GM21423 (cell line): ENCODE data around the gene SNRPA.
"Not testable (repeated sequence)": the region's sequence is repeated elsewhere in the genome, so short reads cannot be mapped to it uniquely, and the experiment has no call there.

ENCODE experiments used
- ATAC-seq: cut with Tn5 transposase; IDR thresholded peaks from one replicate; pipeline ENCODE4 v1.9.1; 2021; ENCODE audit warnings: mild to moderate bottlenecking, moderate library complexity; ENCODE audit not compliant: unreplicated experiment

SNRPA gene

GRCh38 chr19:40721140-40721486, 29.9 kb upstream of the SNRPA start:
- no peak for ATAC-seq

- ATAC-seq = no peak
These were observed 28.9 kb upstream of the SNRPA start for GRCh38 chr19:40721936-40722661.

- no peak for ATAC-seq
These were observed 27.2 kb upstream of the SNRPA start for GRCh38 chr19:40723661-40724254.

- ATAC-seq = no peak
These were observed 26.7 kb upstream of the SNRPA start for GRCh38 chr19:40724315-40724714.

- ATAC-seq = no peak
These were observed 26.1 kb upstream of the SNRPA start for GRCh38 chr19:40724855-40725254.

DNA sequence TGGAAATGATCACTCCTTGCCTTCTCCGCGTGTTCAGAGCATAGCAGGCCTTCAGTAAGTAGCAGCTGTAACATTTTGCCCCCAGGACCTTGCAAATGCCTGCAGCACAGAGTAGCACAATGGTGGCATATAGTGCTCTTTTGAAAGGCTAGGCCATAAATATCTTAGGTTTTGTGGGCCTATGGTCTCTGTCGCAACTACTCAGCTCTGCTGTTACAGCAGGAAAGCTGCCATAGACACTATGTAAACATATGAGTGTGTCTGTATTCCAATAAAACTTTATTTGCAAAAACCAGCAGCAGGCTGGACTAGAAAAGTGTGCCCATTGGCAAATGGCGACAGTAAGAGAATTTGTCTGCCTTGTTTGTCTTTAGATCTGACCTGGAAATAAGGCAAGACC, 24.7 kb upstream of the SNRPA start:
- no peak for ATAC-seq

DNA sequence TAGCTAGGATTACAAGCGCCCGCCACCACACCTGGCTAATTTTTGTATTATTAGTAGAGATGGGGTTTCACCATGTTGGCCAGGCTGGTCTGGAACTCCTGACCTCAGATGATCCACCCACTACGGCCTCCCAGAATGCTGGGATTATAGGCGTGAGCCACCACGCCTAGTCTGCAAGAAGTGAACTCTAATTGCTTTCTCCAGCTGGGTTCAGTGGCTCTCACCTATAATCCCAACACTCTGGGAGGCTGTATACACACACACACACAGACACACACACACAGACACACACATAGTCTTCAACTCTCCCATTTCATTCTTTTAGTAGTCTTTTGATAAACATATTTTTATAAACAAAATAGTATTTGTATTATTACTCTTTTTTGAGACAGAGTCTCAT, 20.9 kb upstream of the SNRPA start:
- ATAC-seq = not testable (repeated sequence)

DNA sequence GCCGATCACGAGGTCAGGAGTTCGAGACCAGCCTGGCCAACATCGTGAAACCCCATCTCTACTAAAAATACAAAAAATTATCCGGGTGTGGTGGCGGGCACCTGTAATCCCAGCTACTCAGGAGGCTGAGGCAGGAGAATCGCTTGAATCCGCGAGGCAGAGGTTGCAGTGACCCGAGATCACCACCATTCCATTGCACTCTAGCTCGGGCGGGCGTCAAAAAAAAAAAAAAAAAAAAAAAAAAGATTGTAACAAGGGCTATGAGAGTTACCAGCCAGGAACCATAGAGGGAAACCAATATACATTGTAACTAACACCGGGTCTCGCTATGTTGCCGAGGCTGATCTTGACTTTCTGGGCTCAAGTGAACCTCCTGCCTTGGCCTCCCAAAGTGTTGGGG, 18.7 kb upstream of the SNRPA start:
- not testable (repeated sequence) for ATAC-seq

DNA sequence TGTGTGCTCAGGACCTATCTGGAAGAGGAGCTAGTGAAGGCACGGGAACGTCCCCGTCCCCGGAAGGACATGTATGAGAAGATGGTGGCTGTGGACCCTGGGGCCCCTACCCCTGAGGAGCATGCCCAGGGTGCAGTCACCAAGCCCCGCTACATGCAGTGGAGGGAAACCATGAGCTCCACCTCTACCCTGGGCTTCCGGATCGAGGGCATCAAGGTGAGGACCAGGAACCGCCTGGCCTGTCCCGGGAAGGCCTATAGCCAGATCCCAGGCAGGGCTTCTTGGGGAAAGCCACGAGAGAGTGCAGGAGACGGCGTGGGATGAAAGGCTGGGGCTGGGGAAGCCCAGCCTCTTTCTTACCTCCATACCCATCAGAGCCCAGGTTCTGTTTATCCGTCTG, 17.9 kb upstream of the SNRPA start:
- no peak for ATAC-seq

DNA sequence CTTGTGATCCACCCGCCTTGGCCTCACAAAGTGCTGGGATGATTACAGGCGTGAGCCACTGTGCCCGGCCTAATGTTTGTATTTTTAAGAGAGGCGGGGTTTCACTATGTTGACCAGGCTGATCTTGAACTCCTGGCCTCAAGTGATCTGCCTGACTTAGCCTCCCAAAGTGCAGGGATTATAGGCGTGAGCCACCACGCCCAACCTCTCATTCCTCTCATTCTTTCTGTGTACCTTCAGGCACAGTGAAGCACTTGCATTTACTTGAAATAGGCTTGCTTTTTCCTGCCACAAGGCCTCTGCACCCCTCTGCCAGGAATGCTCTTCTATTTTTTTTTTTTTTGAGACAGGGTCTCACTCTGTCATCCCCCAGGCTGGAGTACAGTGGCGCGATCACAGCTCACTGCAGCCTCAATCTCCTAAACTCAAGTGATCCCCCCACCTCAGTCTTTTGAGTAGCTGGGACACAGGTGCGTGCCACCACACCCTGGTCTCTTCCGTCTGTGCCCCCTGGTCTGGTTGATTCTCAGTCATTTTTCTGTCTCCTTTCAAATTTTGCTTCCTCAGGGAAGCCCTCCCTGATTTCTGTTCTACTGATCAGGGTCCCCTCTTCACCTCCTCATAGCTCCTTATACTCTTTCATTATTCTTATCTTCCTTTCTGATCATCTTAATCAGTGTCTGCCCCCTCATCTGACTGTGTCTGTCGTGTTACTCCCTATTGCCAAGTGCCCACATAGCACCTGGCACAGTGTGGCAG, 15.8 kb upstream of the SNRPA start:
- no peak for ATAC-seq

GRCh38 chr19:40736661-40737060, 14.3 kb upstream of the SNRPA start:
- ATAC-seq = no peak

- ATAC-seq = no peak
These were observed 13.8 kb upstream of the SNRPA start for GRCh38 chr19:40737102-40737644.

- ATAC-seq = no peak
These were observed 11.8 kb upstream of the SNRPA start for GRCh38 chr19:40739030-40739839.

DNA sequence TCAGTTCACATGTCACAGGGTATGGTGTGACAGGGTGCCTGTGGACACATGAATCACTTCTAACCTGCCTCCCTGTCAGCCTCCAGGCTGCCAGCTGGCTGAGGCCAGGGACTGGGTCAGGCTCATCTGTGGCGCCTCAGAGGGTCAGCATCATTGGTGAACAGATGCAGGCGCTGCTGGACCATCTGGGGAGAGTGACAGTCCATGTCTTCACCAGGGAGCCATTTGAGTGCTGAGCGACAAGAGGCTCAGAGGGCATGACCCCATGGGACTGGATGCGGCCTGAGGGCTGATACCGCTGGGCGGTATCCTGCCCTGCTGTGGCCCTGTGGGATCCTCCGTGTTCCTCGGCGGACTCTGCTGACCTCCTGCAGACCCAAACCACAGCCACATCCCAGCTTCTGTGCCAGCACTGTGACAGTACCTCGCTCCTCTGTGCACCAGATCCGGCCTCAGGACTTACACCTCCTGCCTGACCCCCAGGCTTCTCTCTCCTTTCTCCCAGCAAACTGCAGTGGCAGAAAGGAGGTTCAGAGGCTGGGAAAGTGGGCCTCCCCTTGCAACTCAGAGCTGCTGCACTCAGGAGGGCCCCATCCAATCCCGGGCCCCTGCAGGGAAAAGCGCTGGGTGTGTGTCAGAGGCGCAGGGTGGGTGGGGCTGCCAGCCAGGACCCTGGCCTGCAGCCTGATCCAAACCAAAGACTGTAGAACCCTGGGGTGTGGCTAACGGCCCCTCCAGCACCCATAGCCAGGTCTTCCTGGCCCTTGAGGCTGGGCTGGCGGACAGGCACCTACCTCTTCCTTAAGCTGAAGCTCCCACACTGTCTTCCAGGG, 10.9 kb upstream of the SNRPA start:
- no peak for ATAC-seq

GRCh38 chr19:40740747-40741146, 10.3 kb upstream of the SNRPA start:
- no peak for ATAC-seq

- ATAC-seq = no peak
These were observed 9.2 kb upstream of the SNRPA start for GRCh38 chr19:40741527-40742390.

GRCh38 chr19:40742477-40742876, 8.5 kb upstream of the SNRPA start:
- ATAC-seq = no peak

DNA sequence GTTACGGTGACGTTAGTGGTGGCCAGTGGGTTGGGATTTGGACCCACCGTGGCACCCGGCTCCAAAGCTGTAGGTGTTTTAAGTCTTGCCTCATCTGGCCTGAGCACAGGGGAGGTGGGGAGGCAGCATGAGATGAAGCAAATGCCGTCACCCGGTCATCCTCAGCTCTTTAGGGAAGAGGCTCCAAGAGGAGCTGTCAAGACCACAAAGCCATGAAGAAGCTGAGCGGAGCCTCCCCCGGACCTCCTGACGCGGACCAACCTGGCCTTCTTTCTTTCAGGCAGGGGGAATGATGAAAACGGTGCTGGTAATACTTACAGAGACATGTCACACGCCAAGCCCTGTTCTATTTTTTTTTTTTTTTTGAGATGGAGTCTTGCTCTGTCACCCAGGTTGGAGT, 8.1 kb upstream of the SNRPA start:
- ATAC-seq = no peak

- no peak for ATAC-seq
These were observed 7.1 kb upstream of the SNRPA start for GRCh38 chr19:40743926-40744325.
